GM18507 (cell line): Measurements from ENCODE around the gene ETV6.

Experiments used
- DNase-seq: peaks from one replicate; pipeline ENCODE4 v3.0.0; 2011; ENCODE audit warnings: low read depth; ENCODE audit not compliant: insufficient read length; ENCODE audit errors: extremely low spot score
- FAIRE-seq: peaks from 2 replicates; lab custom pipeline; 2011; peaks lifted over from hg19 to GRCh38; lab: Jason Lieb, UNC

ETV6 gene

GRCh38 chr12:11829764-11830194, 180.3 kb downstream of the ETV6 start:
- DNase-seq (no peak), FAIRE-seq (peak; percentile 41)

GRCh38 chr12:11830307-11830801, 180.9 kb downstream of the ETV6 start:
- peak; percentile 82 for FAIRE-seq
- DNase-seq = no peak

DNA sequence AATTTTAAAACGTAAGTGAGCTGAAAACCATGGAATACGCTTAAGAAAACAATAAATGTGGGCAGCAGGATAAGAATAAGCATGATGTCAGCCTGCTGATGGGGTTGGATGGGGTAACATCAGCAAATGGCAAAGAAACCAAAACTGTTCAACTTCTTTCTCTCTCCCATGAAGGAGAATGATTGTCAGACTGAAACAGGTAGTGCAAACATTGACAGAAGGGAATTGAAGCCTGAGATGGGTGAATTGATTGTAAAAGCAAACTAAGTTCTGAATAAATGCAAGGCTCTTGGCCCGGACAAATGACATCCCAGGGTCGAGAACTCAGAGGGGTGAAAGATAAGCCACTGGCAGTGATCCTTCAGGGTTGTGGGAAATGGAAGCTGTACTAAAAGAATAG, 182.6 kb downstream of the ETV6 start:
- peak; percentile 89 for FAIRE-seq
- DNase-seq = no peak

GRCh38 chr12:11833174-11833895, 183.9 kb downstream of the ETV6 start:
- FAIRE-seq (peak; percentile 31), DNase-seq (no peak)

DNA sequence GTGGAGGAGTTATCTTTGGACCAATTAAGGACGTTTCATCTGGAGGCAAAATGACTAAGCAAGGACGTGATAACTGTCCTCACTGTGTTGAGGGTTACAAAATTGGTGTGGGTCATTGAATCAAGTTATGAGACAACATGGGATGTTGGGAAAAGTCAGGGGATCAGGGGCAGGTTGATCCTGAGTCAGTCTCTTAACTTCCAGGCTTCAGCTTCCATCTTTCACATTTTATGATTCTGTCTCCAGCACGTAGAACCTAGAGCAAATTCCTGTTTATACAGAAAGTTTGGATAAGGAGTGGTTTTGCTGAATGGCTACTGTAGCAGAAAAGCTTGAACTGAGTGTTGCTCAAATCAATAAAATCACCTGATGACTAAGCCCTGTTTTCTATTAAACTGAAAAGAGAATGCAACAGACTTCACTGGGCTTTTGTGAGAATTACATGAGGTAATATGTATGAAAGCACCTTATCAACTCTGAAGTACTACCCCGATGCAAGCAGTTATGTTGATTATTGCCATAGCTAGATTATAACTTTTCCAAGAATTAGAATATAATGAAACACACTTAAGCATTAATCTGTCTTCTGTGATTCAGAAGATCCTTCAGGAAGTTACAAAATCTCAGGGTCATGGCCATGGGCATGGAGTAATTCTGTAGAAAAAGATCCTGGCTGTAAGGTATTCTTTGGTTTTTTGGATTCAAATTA, 184.8 kb downstream of the ETV6 start:
- FAIRE-seq (peak; percentile 86), DNase-seq (no peak)

- no peak for FAIRE-seq
- no peak for DNase-seq
These were observed 185.5 kb downstream of the ETV6 start for GRCh38 chr12:11834931-11835330.

GRCh38 chr12:11836282-11837151, 187.0 kb downstream of the ETV6 start:
- DNase-seq (peak; percentile 50), FAIRE-seq (peak; percentile 100)

- no peak for FAIRE-seq
- DNase-seq = no peak
These were observed 187.9 kb downstream of the ETV6 start for GRCh38 chr12:11837216-11837934.

DNA sequence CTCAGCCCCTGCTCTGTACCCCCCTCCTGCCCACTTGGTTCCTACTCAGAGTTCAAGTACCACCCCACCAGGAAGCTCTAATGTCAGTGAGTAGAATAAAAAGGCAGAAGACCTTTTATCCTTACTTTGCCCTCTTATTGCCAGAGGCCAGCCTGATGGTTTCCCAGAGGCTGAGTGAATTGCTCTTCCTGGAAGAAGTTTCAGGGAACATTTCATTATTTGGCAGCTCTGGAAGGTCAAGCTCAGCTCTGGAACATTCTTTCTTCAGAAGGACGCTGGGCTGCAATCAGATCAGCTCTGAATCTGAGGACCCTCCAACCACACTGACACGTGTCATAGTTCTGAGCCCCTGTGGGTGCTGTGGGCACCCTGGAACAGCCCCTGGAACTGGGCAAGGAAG, 188.9 kb downstream of the ETV6 start:
- FAIRE-seq (no peak), DNase-seq (no peak)

DNA sequence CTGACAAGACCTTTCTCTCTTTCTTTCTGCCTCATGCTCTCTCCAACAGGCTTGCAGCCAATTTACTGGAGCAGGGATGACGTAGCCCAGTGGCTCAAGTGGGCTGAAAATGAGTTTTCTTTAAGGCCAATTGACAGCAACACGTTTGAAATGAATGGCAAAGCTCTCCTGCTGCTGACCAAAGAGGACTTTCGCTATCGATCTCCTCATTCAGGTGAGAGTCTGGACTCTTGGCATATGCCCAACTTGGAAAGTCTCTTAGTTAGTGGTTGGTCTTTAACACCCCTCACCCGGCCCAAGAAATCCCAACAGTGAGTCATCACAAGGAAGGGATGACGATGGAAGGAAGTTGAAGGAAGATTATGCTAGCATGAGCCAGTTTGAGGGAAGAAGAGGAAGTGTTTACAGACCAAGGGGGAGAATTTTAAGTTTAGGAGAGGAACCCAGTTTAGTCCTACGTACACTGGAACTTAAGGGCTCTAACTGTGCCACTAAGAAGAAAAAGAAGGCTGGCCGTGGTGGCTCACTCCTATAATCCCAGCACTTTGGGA, 189.7 kb downstream of the ETV6 start:
- FAIRE-seq (peak; percentile 36), DNase-seq (no peak)

GRCh38 chr12:11840366-11840765, 190.9 kb downstream of the ETV6 start:
- FAIRE-seq (no peak), DNase-seq (no peak)

DNA sequence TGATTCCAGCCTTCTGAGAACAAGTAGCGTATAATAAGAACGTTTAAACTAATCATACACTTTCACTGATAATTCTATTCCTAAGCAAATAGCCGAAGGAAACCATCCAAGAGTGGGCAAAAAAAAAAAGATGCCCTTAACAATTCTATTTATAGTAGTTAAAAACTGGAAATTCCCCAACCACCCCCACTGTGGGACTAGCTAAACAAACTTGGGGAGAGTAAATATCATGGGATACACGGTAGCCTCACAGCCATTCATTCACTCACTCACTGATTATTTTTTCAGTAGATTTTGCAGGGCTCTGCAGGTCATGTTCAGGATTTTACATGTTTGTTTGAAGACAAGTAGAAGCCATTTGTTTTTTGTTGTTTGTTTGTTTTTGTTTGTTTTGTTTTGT, 197.0 kb downstream of the ETV6 start:
- DNase-seq (no peak), FAIRE-seq (no peak)

DNA sequence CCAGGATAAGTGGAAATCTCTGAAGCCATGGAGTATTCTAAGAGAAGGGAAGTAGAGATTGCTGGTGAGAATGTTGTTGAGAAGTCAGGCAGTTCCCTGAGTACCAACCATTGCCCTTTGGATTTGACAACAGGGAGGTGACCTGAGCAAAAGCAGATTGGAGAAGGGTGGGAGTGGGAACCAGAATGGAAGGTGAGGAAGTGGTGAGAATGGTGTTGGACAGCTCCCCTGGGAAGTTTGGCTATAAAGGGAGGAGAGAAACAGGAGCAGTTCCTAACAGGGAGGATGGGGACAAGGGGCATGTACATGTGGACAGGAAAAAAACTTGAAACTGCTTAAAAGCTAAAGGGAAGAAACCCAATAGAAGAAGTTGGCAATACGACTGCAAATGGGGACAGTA, 198.1 kb downstream of the ETV6 start:
- FAIRE-seq = no peak
- DNase-seq = no peak

DNA sequence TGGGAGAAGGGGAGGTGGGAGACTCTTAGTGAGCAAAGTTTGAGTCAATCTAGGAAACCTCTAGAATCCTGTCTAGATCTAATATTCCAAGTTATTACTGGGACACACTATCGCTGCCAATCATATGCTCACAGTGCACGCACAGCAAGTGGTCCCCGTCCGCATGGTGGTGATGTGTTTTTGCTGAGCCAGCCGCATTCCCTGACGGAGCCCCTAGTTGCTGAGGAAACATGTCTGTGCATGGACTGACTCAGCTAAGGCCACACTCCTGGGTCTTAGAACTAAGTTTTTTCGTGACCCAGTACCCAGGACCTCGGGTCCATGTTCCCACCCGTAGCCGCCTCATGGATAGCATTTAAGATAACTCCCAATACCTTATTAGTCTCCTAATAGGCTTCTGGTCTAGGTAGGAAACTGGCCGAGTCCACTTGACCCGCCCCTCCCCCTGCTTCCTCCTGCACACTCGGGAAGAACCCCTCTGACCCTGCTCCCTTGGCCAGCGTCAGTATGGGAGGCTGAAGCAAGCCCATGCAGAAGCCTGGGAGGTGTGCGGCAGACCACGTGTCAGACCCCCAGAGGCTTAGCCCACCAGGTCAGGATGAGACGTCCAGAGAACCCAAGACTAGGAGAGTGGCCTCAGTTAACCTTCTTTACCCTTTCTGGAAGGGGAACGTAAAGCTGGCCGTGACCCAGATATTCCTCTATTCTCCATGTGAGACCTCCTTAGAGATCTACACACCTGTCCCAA, 200.5 kb downstream of the ETV6 start:
- DNase-seq (no peak), FAIRE-seq (no peak)

- FAIRE-seq (no peak), DNase-seq (no peak)
These were observed 203.7 kb downstream of the ETV6 start for GRCh38 chr12:11853126-11853525.

GRCh38 chr12:11854011-11854499, 204.6 kb downstream of the ETV6 start:
- no peak for FAIRE-seq
- no peak for DNase-seq

GRCh38 chr12:11855983-11856374, 206.5 kb downstream of the ETV6 start:
- DNase-seq (no peak), FAIRE-seq (peak; percentile 73)

- DNase-seq (no peak), FAIRE-seq (no peak)
These were observed 207.5 kb downstream of the ETV6 start for GRCh38 chr12:11856971-11857370.
